ENCODE data around the gene KLHL17. TPM values are rescaled to one million over a fixed set of nuclear protein-coding genes. Genes with fewer than 3 reads are reported as not detected.
A peak's percentile ranks its signal among the peaks of the same experiment; 100 is the strongest.

Gene KLHL17
- polyA plus RNA-seq, 1 donor (not counting 4 experiments of a cell fraction or from before 2014, with no cell fraction given), result 6.5 TPM

GRCh38 chr1:916173-917075 lies 44.0 kb upstream of the KLHL17 start:
- Histone ChIP-seq H3K79me2 (ENCODE audit: control insufficient read depth, insufficient read depth, low read length) (no peaks in the 10 kb centered on the region), H3K4me3 (ENCODE audit: control insufficient read depth in 2 of 3, extremely low read depth in 1 of 3, insufficient read depth in 2 of 3, low read depth in 1 of 3, low read length in 3 of 3) (no peak overlapping the region), H3K4me1 (ENCODE audit: control insufficient read depth, extremely low read depth, insufficient read depth, low read length) (peaks cover 5% of the 10 kb centered on the region), H3K9me3 (ENCODE audit: control insufficient read depth, low read depth, low read length) (no peaks in the 10 kb centered on the region), H3K4me2 (ENCODE audit: control insufficient read depth, extremely low read depth, insufficient read depth, low read depth, low read length) (no peak overlapping the region), H3K36me3 (ENCODE audit: control insufficient read depth in 2 of 2, extremely low read depth in 1 of 2, insufficient read depth in 2 of 2, low read length in 2 of 2) (no peaks in the 10 kb centered on the region), H2AFZ (ENCODE audit: control insufficient read depth, low read length) (no peak overlapping the region), H3K27ac (ENCODE audit: control insufficient read depth, insufficient read depth, low read length) (no peak overlapping the region), H3K9me1 (ENCODE audit: control insufficient read depth, extremely low read depth, insufficient read depth, low read length) (no peaks in the 10 kb centered on the region), H4K20me1 (ENCODE audit: control insufficient read depth, extremely low read depth, insufficient read depth, low read length) (peaks cover 16% of the 10 kb centered on the region), H3K9ac (ENCODE audit: control insufficient read depth, extremely low read depth, insufficient read depth, low read length) (no peak overlapping the region), H3K27me3 (ENCODE audit: control insufficient read depth, extremely low read depth, insufficient read depth, low read length) (peaks cover 97% of the 10 kb centered on the region)
- TF ChIP-seq EZH2 (IDR thresholded peaks at IDR 0.05; ENCODE audit: low read length) (no peak), CTCF (optimal IDR thresholded peaks at IDR 0.05 in 1 of 3, IDR thresholded peaks at IDR 0.05 in 1 of 3, conservative IDR thresholded peaks at IDR 0.05 in 1 of 3; ENCODE audit: extremely low read depth in 1 of 3, insufficient read depth in 2 of 3, low read length in 3 of 3) (no peak)
- DNase-seq (ENCODE audit: low read depth, low spot score), result no peak
- dilution Hi-C loops (cut with MboI; ENCODE audit: extremely low pct_ligation_motif_present, low sequenced_read_pairs), result no loop called here
- no peak for FAIRE-seq

- Histone ChIP-seq H3K36me3 (ENCODE audit: control insufficient read depth in 2 of 2, extremely low read depth in 1 of 2, insufficient read depth in 2 of 2, low read length in 2 of 2) (no peaks in the 10 kb centered on the region), H4K20me1 (ENCODE audit: control insufficient read depth, extremely low read depth, insufficient read depth, low read length) (peaks cover 16% of the 10 kb centered on the region), H2AFZ (ENCODE audit: control insufficient read depth, low read length) (no peak overlapping the region), H3K4me2 (ENCODE audit: control insufficient read depth, extremely low read depth, insufficient read depth, low read depth, low read length) (no peak overlapping the region), H3K9ac (ENCODE audit: control insufficient read depth, extremely low read depth, insufficient read depth, low read length) (no peak overlapping the region), H3K9me1 (ENCODE audit: control insufficient read depth, extremely low read depth, insufficient read depth, low read length) (no peaks in the 10 kb centered on the region), H3K27me3 (ENCODE audit: control insufficient read depth, extremely low read depth, insufficient read depth, low read length) (peaks cover 100% of the 10 kb centered on the region), H3K79me2 (ENCODE audit: control insufficient read depth, insufficient read depth, low read length) (no peaks in the 10 kb centered on the region), H3K27ac (ENCODE audit: control insufficient read depth, insufficient read depth, low read length) (no peak overlapping the region), H3K4me1 (ENCODE audit: control insufficient read depth, extremely low read depth, insufficient read depth, low read length) (peaks cover 5% of the 10 kb centered on the region), H3K9me3 (ENCODE audit: control insufficient read depth, low read depth, low read length) (no peaks in the 10 kb centered on the region), H3K4me3 (ENCODE audit: control insufficient read depth in 2 of 3, extremely low read depth in 1 of 3, insufficient read depth in 2 of 3, low read depth in 1 of 3, low read length in 3 of 3) (no peak overlapping the region)
- DNase-seq (ENCODE audit: low read depth, low spot score) (no peak), FAIRE-seq (no peak)
- dilution Hi-C loops (cut with MboI; ENCODE audit: extremely low pct_ligation_motif_present, low sequenced_read_pairs), result no loop called here
- TF ChIP-seq EZH2 (IDR thresholded peaks at IDR 0.05; ENCODE audit: low read length), result peak; percentile 80
- TF ChIP-seq CTCF (optimal IDR thresholded peaks at IDR 0.05 in 1 of 3, IDR thresholded peaks at IDR 0.05 in 1 of 3, conservative IDR thresholded peaks at IDR 0.05 in 1 of 3; ENCODE audit: extremely low read depth in 1 of 3, insufficient read depth in 2 of 3, low read length in 3 of 3), result no peak
Observed at GRCh38 chr1:917076-917459, 43.3 kb upstream of the KLHL17 start.
